ENCODE results near the gene PDIA5. TPM values are rescaled to one million over a fixed set of nuclear protein-coding genes. Genes with fewer than 3 reads are reported as not detected.

Gene PDIA5
- total RNA-seq, 1 experiment from 2014 or later = 50.8 TPM

DNA sequence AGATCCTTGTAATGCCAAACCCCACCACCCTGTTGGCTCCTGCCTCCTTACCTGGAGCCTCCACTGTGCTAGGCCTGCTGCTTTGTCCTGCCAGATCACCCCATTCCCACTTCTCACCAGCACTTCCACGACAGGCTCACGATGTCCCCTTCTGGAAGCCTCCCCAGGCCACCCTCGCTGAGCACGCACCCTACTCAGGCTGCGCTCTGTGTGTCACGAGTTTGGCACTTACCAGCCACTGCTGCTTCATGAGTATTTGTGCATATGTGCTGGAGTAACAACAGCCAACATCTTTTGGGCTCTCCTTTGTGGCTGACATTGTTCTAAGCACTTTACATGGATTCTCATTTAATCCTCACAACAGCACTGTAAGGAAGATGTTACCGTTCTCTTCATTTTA, 58.1 kb downstream of the PDIA5 start:
- CTCF ChIA-PET = no interaction called here
- H3K9me2 ChIP-seq (ENCODE audit: insufficient read depth) = no peaks in the 10 kb centered on the region
- H3K4me1 ChIP-seq (ENCODE audit: control insufficient read depth in 1 of 2, insufficient read depth in 2 of 2, low read length in 2 of 2) = peaks cover 0 to 15% of the 10 kb centered on the region in 2 experiments; a peak in 2 of 4 replicates
- no peak for DNase-seq (ENCODE audit: low read depth, low spot score)
- POLR2A ChIA-PET = no interaction called here
- H3K4me2 ChIP-seq (ENCODE audit: low read length) = no peak overlapping the region
- no peak overlapping the region for H2AFZ ChIP-seq (ENCODE audit: low read depth, low read length, poor library complexity, severe bottlenecking)
- no peak for ATAC-seq
- H3K9ac ChIP-seq (ENCODE audit: low read length) = no peak overlapping the region
- TF ChIP-seq SRF (IDR thresholded peaks at IDR 0.05; ENCODE audit: low read depth) (no peak), RAD21 (IDR thresholded peaks at IDR 0.05; ENCODE audit: low read depth) (no peak), EGR1 (IDR thresholded peaks at IDR 0.05; ENCODE audit: low read depth) (no peak)
- TF ChIP-seq, protein P1, sequence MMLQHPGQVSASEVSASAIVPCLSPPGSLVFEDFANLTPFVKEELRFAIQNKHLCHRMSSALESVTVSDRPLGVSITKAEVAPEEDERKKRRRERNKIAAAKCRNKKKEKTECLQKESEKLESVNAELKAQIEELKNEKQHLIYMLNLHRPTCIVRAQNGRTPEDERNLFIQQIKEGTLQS (IDR thresholded peaks at IDR 0.05) = no peak
- intact Hi-C loops (cut with micrococcal nuclease) = no loop called here
- no peaks in the 10 kb centered on the region for H3K27me3 ChIP-seq (ENCODE audit: insufficient read depth, low read length)
- RAD21 ChIA-PET (ENCODE audit: low non-redundant PET in 1 of 2, low total read pairs in 2 of 2, uncharacterized antibody in 2 of 2, unreplicated experiment in 2 of 2) = no interaction called here
- no peaks in the 10 kb centered on the region for H4K20me1 ChIP-seq (ENCODE audit: insufficient read depth)
- no peak overlapping the region for H3K4me3 ChIP-seq (replicated peaks in 1 of 2; ENCODE audit: low read depth in 1 of 2, low read length in 2 of 2)
- peaks cover 32 to 58% of the 10 kb centered on the region in 2 experiments; a peak in 3 of 4 replicates for H3K36me3 ChIP-seq (ENCODE audit: control insufficient read depth in 1 of 2, insufficient read depth in 2 of 2, low read length in 2 of 2)
- H3K9me3 ChIP-seq (ENCODE audit: control insufficient read depth in 1 of 2, insufficient read depth in 1 of 2, low read depth in 1 of 2, low read length in 2 of 2) = no peaks in the 10 kb centered on the region
- no peak overlapping the region for H3K27ac ChIP-seq (ENCODE audit: low read depth, low read length)
- BruUV-seq (replicated peaks) = no TSS peak
- no peaks in the 10 kb centered on the region for H3K79me2 ChIP-seq (ENCODE audit: insufficient read depth, low read length)

DNA sequence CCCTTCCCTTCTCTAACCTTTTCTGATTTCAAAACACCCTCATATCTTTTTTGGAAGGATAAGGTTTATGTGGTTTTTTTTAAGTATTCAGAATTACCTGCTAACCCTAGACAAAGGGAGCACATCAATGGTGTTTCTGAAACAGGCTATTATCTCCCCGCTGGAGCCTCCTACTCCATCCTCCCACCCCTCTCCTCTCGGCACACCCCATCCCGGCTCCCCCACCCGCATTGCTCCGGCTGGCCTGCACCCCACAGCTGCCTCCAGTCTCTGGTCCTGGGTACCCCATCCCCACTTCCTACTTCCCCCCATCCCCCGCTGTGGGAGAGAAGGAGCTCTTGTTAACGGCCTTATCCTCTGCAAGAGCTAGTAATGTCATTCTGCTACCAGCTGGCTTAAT, 59.2 kb downstream of the PDIA5 start:
- ChIA-PET RAD21 (ENCODE audit: low non-redundant PET in 1 of 2, low total read pairs in 2 of 2, uncharacterized antibody in 2 of 2, unreplicated experiment in 2 of 2) (no interaction called here), CTCF (no interaction called here)
- intact Hi-C loops (cut with micrococcal nuclease) = no loop called here

More for the DNA sequence above, 59.2 kb downstream of the PDIA5 start:
- no peaks in the 10 kb centered on the region for H4K20me1 ChIP-seq (ENCODE audit: insufficient read depth)
- POLR2A ChIA-PET = no interaction called here
- no peak overlapping the region for H3K4me3 ChIP-seq (replicated peaks in 1 of 2; ENCODE audit: low read depth in 1 of 2, low read length in 2 of 2)
- peaks cover 34 to 61% of the 10 kb centered on the region in 2 experiments; a peak in 3 of 4 replicates for H3K36me3 ChIP-seq (ENCODE audit: control insufficient read depth in 1 of 2, insufficient read depth in 2 of 2, low read length in 2 of 2)
- H3K27me3 ChIP-seq (ENCODE audit: insufficient read depth, low read length) = no peaks in the 10 kb centered on the region
- H3K27ac ChIP-seq (ENCODE audit: low read depth, low read length) = no peak overlapping the region
- no peaks in the 10 kb centered on the region for H3K9me2 ChIP-seq (ENCODE audit: insufficient read depth)
- H3K9ac ChIP-seq (ENCODE audit: low read length) = no peak overlapping the region
- no peak for DNase-seq (ENCODE audit: low read depth, low spot score)
- TF ChIP-seq ELF1 (IDR thresholded peaks at IDR 0.05; ENCODE audit: borderline replicate concordance, low read depth) = no peak
- no peak for TF ChIP-seq ZFX (IDR thresholded peaks at IDR 0.05)
- no peak for TF ChIP-seq SP1 (IDR thresholded peaks at IDR 0.05; ENCODE audit: low read depth)
- TF ChIP-seq CEBPB (IDR thresholded peaks at IDR 0.05; ENCODE audit: low read depth) = no peak
- TF ChIP-seq EZH2phosphoT487 (IDR thresholded peaks at IDR 0.05; ENCODE audit: borderline replicate concordance) = no peak
- no TSS peak for BruUV-seq (replicated peaks)
- H3K79me2 ChIP-seq (ENCODE audit: insufficient read depth, low read length) = no peaks in the 10 kb centered on the region
- peaks cover 0 to 15% of the 10 kb centered on the region in 2 experiments; a peak in 2 of 4 replicates for H3K4me1 ChIP-seq (ENCODE audit: control insufficient read depth in 1 of 2, insufficient read depth in 2 of 2, low read length in 2 of 2)
- ATAC-seq = no peak
- no peak overlapping the region for H2AFZ ChIP-seq (ENCODE audit: low read depth, low read length, poor library complexity, severe bottlenecking)
- no peak overlapping the region for H3K4me2 ChIP-seq (ENCODE audit: low read length)
- no peaks in the 10 kb centered on the region for H3K9me3 ChIP-seq (ENCODE audit: control insufficient read depth in 1 of 2, insufficient read depth in 1 of 2, low read depth in 1 of 2, low read length in 2 of 2)

Measured in HCT116 (cell line).